Stimulated activated CD8-positive, alpha-beta memory T cell treated with anti-CD3 and anti-CD28 coated beads, Interleukin-4, amount 100 ng/mL, for 48 hours (primary cell): Measurements from ENCODE around the gene FILIP1.
"Not testable (repeated sequence)": the region's sequence is repeated elsewhere in the genome, so short reads cannot be mapped to it uniquely, and the experiment has no call there.

Experiments
- DNase-seq: peaks from one replicate; pipeline ENCODE4 v3.0.0-alpha.2; 2020

FILIP1 gene

GRCh38 chr6:75414445-75415021 lies 79.1 kb downstream of the FILIP1 start:
- DNase-seq: no peak

GRCh38 chr6:75412969-75413662 lies 80.5 kb downstream of the FILIP1 start:
- DNase-seq: no peak

GRCh38 chr6:75410564-75410963 lies 83.0 kb downstream of the FILIP1 start:
- DNase-seq: not testable (repeated sequence)

- no peak for DNase-seq
Observed at GRCh38 chr6:75409928-75410327, 83.7 kb downstream of the FILIP1 start.

GRCh38 chr6:75409286-75409685 lies 84.3 kb downstream of the FILIP1 start:
- no peak for DNase-seq

- DNase-seq: no peak
Observed at GRCh38 chr6:75403563-75404080, 90.0 kb downstream of the FILIP1 start.

- DNase-seq: no peak
Observed at GRCh38 chr6:75402296-75402695, 91.3 kb downstream of the FILIP1 start.

- no peak for DNase-seq
Observed at GRCh38 chr6:75397656-75398465, 95.7 kb downstream of the FILIP1 start.

GRCh38 chr6:75397171-75397570 lies 96.4 kb downstream of the FILIP1 start:
- DNase-seq: no peak

GRCh38 chr6:75396005-75396800 lies 97.4 kb downstream of the FILIP1 start:
- no peak for DNase-seq

- no peak for DNase-seq
Observed at GRCh38 chr6:75393806-75394205, 99.8 kb downstream of the FILIP1 start.

- DNase-seq: no peak
Observed at GRCh38 chr6:75391276-75391675, 102.3 kb downstream of the FILIP1 start.

- no peak for DNase-seq
Observed at GRCh38 chr6:75386050-75386770, 107.4 kb downstream of the FILIP1 start.

- DNase-seq: no peak
Observed at GRCh38 chr6:75384116-75384515, 109.5 kb downstream of the FILIP1 start.

- no peak for DNase-seq
Observed at GRCh38 chr6:75382634-75382900, 111.0 kb downstream of the FILIP1 start.

GRCh38 chr6:75381877-75382633 lies 111.5 kb downstream of the FILIP1 start:
- no peak for DNase-seq

GRCh38 chr6:75379536-75379935 lies 114.1 kb downstream of the FILIP1 start:
- DNase-seq: no peak

GRCh38 chr6:75378101-75378500 lies 115.5 kb downstream of the FILIP1 start:
- DNase-seq: no peak

GRCh38 chr6:75377386-75377785 lies 116.2 kb downstream of the FILIP1 start:
- no peak for DNase-seq

- DNase-seq: no peak
Observed at GRCh38 chr6:75376347-75377024, 117.1 kb downstream of the FILIP1 start.

GRCh38 chr6:75374961-75375400 lies 118.6 kb downstream of the FILIP1 start:
- no peak for DNase-seq
